Ovary (tissue), 3 donors: Measurements from ENCODE around the gene STX2.

Source experiments
- CTCF ChIP-seq, 3 donors: fragments of 450-650 bp in 2 of 3; fragments of 200-600 bp in 1 of 3; IDR thresholded peaks; one replicate each; pipeline versions ENCODE4 v1.5.1 to v1.8.0; 2016 to 2022; ENCODE audit warnings: antibody characterized with exemption in 3 of 3, mild to moderate bottlenecking in 1 of 3
- EP300 ChIP-seq: sonication (generic); formaldehyde crosslinking; IDR thresholded peaks from one replicate; pipeline ENCODE4 v1.6.1; 2017; ENCODE audit warnings: antibody characterized with exemption
- POLR2A ChIP-seq: fragments of 450-650 bp; IDR thresholded peaks from one replicate; pipeline ENCODE4 v1.6.1; 2017; ENCODE audit warnings: antibody characterized with exemption, mild to moderate bottlenecking, moderate library complexity
- donor health status: DM: no; HTN: no; CAD: no.

DNA sequence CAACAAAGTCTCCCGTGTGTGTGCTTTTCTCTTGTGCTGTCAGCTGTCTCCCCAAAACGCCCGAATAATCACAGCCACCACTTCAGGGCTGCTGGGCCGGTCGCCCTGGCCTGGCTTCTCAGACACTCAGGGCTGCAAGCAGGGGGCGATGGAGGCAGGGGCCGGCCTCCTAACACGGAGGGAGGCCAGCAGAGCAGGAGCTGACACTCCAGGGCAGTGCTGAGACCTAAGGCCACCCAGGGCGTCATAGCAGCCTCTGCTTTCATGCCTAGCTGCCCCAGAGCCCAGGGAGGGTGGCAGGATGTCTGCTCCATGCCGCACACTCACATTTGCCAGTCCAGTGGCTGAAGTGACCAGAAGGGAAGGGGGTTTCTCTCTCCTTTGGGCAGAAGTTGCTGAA is 25.6 kb downstream of the STX2 start:
- TF ChIP-seq CTCF (IDR thresholded peaks at IDR 0.05) (no peak), POLR2A (no peak), EP300 (no peak)
